ENCODE measurements around the gene ACBD4. TPM values are rescaled to one million over a fixed set of nuclear protein-coding genes. Genes with fewer than 3 reads are reported as not detected.

The ACBD4 gene
- total and polyA plus RNA-seq, 2 of the 13 experiments (the other 11 are each of a cell fraction or from before 2014, with no cell fraction given), result 16.1 to 26.9 TPM

- TF ChIP-seq REXO4 (CRISPR knock-in tag; IDR thresholded peaks at IDR 0.05; ENCODE audit: borderline replicate concordance), result no peak
- no peak for TF ChIP-seq NR2F6 (IDR thresholded peaks at IDR 0.05)
- no peak for TF ChIP-seq NR2F6 (CRISPR knock-in tag; IDR thresholded peaks at IDR 0.05)
- TF ChIP-seq ZNF530 (CRISPR knock-in tag; IDR thresholded peaks at IDR 0.05; ENCODE audit: low read depth), result no peak
- TF ChIP-seq MBD4 (IDR thresholded peaks at IDR 0.05; ENCODE audit: borderline replicate concordance, low read length), result no peak
- no peak for TF ChIP-seq POGZ (CRISPR knock-in tag; IDR thresholded peaks at IDR 0.05)
- TF ChIP-seq, protein P1, sequence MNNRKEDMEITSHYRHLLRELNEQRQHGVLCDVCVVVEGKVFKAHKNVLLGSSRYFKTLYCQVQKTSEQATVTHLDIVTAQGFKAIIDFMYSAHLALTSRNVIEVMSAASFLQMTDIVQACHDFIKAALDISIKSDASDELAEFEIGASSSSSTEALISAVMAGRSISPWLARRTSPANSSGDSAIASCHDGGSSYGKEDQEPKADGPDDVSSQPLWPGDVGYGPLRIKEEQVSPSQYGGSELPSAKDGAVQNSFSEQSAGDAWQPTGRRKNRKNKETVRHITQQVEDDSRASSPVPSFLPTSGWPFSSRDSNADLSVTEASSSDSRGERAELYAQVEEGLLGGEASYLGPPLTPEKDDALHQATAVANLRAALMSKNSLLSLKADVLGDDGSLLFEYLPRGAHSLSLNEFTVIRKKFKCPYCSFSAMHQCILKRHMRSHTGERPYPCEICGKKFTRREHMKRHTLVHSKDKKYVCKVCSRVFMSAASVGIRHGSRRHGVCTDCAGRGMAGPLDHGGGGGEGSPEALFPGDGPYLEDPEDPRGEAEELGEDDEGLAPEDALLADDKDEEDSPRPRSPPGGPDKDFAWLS (CRISPR knock-in tag; IDR thresholded peaks at IDR 0.05; ENCODE audit: borderline replicate concordance), result no peak
- TF ChIP-seq HNRNPH1 (optimal IDR thresholded peaks at IDR 0.05; ENCODE audit: low read depth, low read length), result no peak
- TF ChIP-seq ZNF549 (CRISPR knock-in tag; IDR thresholded peaks at IDR 0.05), result no peak
- no peak for TF ChIP-seq PAX8 (CRISPR knock-in tag; IDR thresholded peaks at IDR 0.05; ENCODE audit: borderline replicate concordance)
- TF ChIP-seq, protein P2, sequence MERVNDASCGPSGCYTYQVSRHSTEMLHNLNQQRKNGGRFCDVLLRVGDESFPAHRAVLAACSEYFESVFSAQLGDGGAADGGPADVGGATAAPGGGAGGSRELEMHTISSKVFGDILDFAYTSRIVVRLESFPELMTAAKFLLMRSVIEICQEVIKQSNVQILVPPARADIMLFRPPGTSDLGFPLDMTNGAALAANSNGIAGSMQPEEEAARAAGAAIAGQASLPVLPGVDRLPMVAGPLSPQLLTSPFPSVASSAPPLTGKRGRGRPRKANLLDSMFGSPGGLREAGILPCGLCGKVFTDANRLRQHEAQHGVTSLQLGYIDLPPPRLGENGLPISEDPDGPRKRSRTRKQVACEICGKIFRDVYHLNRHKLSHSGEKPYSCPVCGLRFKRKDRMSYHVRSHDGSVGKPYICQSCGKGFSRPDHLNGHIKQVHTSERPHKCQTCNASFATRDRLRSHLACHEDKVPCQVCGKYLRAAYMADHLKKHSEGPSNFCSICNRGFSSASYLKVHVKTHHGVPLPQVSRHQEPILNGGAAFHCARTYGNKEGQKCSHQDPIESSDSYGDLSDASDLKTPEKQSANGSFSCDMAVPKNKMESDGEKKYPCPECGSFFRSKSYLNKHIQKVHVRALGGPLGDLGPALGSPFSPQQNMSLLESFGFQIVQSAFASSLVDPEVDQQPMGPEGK (CRISPR knock-in tag; IDR thresholded peaks at IDR 0.05), result no peak; the same call in 1 of the 2 replicates
- TF ChIP-seq, protein P3, sequence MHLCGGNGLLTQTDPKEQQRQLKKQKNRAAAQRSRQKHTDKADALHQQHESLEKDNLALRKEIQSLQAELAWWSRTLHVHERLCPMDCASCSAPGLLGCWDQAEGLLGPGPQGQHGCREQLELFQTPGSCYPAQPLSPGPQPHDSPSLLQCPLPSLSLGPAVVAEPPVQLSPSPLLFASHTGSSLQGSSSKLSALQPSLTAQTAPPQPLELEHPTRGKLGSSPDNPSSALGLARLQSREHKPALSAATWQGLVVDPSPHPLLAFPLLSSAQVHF (CRISPR knock-in tag; IDR thresholded peaks at IDR 0.05), result no peak
- TF ChIP-seq ZBTB37 (CRISPR knock-in tag; IDR thresholded peaks at IDR 0.05), result no peak
- no peak for TF ChIP-seq ATF1 (CRISPR knock-in tag; IDR thresholded peaks at IDR 0.05)
- TF ChIP-seq ZNF616 (CRISPR knock-in tag; IDR thresholded peaks at IDR 0.05; ENCODE audit: low read depth), result no peak
- TF ChIP-seq SYNCRIP (IDR thresholded peaks at IDR 0.05; ENCODE audit: insufficient read depth, low read depth, low read length), result no peak
- TF ChIP-seq KMT2B (CRISPR knock-in tag; IDR thresholded peaks at IDR 0.05), result no peak
- no peak for TF ChIP-seq ZNF138 (CRISPR knock-in tag; IDR thresholded peaks at IDR 0.05; ENCODE audit: low read depth)
- TF ChIP-seq ZNF615 (CRISPR knock-in tag; IDR thresholded peaks at IDR 0.05; ENCODE audit: borderline replicate concordance), result no peak
- TF ChIP-seq, protein P4, sequence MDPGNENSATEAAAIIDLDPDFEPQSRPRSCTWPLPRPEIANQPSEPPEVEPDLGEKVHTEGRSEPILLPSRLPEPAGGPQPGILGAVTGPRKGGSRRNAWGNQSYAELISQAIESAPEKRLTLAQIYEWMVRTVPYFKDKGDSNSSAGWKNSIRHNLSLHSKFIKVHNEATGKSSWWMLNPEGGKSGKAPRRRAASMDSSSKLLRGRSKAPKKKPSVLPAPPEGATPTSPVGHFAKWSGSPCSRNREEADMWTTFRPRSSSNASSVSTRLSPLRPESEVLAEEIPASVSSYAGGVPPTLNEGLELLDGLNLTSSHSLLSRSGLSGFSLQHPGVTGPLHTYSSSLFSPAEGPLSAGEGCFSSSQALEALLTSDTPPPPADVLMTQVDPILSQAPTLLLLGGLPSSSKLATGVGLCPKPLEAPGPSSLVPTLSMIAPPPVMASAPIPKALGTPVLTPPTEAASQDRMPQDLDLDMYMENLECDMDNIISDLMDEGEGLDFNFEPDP (CRISPR knock-in tag; conservative IDR thresholded peaks at IDR 0.05), result peak; percentile 94; the same call in 1 of the 2 replicates
- no peak for TF ChIP-seq ZNF207 (IDR thresholded peaks at IDR 0.05; ENCODE audit: borderline replicate concordance)
- TF ChIP-seq NFIB (CRISPR knock-in tag; IDR thresholded peaks at IDR 0.05; ENCODE audit: borderline replicate concordance), result no peak
Observed at GRCh38 chr17:45146890-45147580, 11.5 kb downstream of the ACBD4 start (continued).
